ENCODE results near the gene DNAJB12.
"Not testable (repeated sequence)": the region's sequence is repeated elsewhere in the genome, so short reads cannot be mapped to it uniquely, and the experiment has no call there.

DNAJB12 gene

DNA sequence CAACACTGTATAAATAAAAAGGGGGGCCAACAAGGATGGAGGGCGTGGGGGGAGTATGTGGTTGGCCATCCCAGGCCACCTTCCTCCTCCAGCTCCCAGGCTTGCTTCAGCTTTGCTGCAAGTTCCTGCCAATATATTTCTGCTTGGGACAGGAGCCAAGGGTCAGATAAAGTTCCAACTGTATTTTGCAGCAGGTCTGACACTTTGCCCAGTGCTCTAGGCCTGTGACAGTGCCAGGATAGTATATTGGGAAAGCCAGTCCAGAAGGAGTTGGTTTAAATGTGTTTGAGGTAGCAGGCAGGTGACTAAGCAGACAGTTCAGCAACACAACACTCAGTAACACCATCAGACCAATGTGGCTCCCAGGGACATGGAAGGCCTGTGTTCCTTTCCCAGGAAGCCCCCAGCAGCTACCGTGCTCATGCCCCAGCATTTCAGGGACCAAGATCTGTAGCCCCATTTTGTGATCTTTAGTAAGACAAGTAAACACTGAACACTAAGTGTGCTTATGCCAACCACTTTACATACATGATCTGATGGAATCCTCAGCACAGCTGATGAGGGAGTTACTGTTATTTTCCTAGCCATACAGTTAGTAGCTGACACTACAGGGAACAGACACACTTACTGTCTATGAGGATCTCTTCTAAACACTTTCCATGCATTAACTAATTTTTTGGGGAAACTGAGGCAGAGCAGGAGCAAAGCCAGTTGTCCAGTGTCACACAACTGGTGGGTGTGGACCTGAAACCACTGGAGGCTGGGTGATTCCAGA lies 38.9 kb downstream of the DNAJB12 start:
- no peak for DNase-seq

DNA sequence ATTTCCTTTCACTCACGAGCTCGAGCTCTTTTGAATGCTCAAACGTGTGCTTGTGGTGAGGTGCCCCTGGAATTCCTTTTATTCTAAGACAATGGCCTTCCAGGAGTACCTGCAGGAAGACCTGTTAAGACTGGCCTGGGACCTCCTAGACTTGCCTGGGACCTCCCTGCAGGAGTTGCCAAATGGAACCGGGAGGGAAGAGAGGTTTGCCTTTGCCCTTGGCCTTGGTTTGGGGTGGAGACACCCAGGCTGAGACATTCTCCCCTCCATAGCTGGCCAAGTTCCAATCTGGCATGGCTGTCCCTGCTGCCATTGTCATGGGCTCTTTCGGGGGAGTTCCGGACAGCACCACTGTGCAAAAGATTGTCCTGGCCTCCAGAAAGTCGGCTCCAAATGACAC lies 39.7 kb downstream of the DNAJB12 start:
- no peak for DNase-seq

DNA sequence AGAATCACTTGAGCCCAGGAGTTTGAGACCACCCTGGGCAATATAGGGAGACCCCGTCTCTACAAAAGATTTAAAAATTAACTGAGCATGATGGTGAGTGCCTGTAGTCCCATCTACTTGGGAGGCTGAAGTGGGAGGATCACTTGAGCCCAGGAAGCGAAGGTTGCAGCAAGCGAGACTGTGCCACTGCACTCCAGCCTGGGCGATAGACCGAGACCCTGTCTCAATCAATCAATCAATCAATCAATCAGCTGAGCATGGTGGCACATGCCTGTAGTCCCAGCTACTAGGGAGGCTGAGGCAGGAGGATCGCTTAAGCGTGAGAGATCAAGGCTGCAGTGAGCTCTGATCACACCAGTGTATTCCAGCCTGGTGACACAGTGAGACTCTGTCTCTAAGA lies 40.5 kb downstream of the DNAJB12 start:
- no peak for DNase-seq

DNA sequence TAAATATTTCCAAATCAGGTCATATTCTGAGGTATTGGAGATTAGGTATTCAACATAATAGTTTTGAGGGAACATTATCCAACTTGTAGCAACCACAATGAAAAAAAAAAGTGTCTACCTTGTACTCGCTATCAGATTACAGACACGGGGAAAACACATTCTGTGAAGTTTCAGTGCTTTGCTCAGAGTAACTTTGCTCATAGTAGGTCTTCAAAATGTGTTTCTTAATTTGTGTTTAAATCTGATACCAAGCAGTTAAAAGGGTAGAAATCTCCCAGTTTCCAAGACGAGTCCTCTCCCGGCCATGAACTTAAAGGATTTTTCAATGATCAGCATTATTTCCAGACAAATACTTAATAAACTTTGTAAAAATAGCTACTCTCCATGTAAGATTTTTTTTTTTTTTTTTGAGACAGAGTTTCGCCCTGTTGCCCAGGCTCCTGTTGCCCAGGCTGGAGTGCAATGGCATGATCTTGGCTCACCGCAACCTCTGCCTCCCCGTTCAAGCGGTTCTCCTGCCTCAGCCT lies 41.8 kb downstream of the DNAJB12 start:
- no peak for DNase-seq

DNA sequence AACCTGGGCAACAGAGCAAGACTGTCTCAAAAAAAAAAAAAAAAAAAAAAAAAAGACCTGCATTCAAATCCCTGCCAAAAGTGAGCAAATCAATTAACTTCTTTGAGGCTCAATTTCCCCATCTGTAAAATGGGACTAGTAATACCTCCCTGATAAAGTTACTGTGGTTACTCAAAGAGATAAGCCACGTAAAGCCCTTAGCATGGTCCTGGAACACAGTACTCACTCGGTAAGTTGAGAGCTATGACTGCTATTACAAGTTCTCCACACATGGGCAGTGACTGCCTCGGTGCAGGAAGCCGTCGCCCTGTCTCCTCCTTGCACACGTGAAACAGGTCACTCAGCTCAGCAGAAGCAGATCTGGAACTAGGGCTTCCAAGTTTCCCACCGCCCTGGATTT lies 43.1 kb downstream of the DNAJB12 start:
- no peak for DNase-seq

DNA sequence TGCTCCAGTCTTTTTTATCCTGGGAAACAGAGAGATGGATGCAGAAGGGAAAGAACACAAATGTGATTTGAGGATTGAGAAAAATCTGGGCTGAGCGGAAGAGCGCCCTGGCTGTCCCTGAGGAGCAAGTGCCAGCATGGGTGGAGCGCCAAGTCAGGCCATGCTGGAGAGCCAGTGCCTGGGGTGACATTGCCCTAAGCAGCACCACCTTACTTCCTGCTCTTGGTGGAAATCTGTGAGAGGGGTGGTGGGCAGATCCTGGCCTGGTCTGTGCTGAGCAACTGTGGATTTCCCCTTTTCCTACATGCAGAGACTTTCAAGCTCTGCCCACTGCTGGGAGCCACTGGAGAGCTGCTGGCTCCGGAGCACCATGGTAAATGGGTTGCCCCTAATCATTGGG lies 44.1 kb downstream of the DNAJB12 start:
- DNase-seq = no peak

DNA sequence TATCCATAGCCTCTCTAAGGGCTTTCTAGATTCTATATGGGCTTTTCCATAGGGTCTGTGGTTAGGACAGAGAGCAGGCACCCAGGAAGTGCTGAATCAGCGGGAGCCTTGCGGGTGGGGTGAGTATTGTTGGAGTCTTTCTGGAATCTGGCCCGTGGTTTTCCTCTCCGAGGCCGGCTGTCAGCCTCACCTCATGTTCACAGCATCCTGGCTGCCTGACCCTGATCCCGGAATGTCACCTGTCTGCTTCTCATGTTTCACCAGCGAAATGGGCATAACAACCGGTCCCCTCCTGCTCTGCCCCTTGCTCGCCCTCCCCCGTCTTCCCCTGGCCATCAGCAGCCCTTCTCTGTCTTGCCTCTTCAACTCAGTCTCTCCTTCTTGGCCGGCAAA lies 44.5 kb downstream of the DNAJB12 start:
- DNase-seq = no peak

DNA sequence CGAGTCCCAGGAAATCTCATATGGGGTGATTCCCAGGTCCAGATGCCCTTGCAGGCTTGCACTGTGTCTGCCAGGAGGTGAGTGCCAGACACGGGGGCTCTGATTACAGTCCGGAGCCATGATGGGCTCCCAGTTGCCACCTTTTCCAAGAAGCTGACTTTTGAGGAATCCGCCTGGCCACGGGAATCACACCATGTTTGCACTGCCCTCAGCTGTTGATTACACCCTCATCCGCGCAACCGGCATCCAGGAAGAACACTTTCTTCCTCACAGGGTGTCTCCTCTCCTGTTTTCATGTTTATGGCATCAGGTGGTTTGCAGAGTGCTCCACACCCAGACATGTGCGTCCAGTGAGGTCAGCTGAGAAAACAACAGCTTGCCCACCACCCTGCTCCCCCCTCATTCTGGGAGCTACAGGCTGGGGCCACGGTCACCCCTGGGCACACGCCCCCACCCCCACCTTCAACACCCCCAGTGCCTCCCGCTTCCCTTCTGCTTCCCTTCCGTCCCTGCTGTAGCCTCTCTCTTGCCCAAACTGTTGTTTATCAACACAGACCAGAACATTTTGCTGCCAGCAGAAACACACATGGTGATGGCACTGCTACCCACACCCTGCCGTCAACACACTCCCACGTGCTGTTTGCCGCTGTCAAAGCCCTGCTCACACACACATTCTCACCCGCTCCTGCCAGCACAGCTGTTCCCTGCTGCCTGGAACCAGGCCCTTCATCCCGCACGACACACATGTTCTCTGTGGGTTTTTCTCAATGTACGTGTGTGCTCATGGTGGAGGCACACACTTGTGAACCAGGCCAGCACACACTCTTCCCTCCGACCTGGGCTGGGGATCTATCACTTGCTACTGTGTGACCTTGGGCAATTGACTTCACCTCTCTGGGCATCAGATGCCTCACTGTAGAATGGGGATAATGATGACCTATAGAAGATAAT lies 45.2 kb downstream of the DNAJB12 start:
- no peak for DNase-seq

DNA sequence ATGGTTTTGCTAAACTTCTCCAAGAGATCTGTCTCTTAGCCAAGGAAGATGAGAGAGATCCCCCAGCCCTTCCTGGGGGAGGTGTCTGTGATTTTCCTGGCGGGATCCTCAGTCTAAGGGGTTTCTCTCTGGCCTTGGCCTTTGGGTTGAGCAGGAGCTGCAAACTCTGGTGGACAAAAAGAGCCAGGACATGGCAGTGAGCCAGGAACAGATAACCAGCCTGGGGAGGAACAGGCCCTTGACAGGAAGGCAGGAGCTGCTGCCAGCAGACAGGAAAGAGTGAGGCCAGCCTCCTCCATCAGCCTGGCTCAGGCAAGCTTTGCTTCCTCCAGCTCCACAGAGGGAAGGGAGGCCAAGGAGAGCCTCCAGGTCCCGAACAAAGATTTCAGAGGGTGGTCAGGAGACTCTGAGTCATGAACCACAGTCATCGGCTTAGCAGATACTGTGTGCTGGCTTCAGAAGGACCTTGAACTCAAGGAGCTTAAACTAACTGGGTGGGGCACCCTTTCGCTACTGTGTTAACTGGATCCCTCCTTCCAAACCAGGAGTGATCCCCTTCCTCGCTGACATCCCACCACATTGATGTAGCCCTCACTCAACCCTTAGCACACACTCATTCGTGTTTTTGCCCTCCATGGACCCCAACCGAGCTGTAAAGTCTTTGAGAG lies 46.3 kb downstream of the DNAJB12 start:
- no peak for DNase-seq

DNA sequence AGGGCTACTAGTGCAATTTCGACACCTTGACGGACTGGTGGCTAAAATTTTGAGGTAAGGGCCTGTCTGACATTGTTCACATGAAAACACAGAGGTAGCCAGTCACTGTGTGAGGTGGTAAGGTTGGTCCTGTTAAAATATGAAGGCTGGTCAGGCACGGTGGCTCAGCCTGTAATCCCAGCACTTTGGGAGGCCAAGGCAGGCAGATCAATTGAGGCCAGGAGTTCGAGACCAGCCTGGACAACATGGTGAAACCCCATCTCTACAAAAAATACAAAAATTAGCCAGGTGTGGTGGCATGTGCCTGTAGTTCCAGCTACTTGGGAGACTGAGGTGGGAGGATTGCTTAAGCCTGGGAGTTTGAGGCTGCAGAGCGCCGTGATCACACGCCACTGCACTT lies 47.0 kb downstream of the DNAJB12 start:
- not testable (repeated sequence) for DNase-seq

DNA sequence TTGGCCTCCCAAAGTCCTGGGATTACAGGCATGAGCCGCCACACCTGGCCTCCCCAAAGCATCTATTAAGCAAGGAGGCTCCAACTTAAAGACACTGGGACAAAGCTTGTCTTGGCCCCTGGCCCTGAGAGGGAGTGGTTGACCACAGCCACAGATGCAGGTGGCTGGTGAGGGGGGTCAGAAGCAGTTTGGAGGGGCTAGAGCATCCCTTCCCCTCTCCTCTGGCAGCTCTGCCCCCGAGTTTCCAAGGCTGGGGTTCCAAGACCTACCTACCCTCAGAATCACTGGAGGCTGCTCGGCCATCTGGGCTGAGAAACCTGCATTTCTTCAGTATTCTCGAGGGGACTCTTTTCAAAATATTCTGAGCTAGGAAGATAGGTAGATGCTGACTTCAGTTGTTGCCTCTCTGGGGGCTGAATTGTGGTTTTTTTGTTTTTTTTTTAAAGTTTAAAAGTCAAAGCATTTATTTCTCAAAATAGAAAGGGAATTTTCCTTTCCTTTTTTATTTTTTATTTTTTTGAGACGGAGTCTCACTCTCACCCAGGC lies 48.4 kb downstream of the DNAJB12 start:
- DNase-seq = no peak

DNA sequence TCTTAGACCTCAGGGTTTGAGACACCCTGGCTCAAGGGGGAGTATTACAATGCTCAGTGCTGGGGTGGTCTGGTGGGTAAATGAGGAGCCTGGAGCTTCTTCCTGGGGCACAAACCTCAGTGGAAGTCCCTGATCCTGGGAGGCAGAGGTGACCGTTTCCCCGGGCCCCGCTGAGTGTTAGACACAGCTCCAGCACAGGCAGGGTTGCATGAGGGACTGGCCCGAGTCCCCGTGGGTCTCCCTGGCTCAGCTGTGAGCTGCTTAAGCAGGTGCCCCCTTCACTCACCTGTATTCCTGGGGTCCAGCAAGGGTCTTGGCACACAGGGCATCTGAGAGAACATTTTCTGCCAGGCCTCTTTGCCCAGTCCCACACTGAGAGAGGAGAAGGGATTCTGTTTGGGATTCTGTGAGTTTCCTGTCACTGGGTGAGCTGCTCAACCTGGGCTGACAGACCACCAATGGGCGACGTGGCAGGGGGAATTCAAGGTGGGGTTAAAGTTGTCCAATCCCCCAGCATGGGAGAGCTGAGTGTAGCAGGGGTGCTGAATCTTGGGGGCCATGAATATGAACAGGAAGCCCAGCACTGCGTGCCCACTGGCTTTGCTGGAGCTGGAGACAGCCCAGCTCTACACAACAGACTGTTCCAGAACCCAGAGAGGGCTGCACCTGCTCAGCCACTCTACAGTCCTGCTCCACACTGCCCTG lies 51.1 kb downstream of the DNAJB12 start:
- DNase-seq = no peak

DNA sequence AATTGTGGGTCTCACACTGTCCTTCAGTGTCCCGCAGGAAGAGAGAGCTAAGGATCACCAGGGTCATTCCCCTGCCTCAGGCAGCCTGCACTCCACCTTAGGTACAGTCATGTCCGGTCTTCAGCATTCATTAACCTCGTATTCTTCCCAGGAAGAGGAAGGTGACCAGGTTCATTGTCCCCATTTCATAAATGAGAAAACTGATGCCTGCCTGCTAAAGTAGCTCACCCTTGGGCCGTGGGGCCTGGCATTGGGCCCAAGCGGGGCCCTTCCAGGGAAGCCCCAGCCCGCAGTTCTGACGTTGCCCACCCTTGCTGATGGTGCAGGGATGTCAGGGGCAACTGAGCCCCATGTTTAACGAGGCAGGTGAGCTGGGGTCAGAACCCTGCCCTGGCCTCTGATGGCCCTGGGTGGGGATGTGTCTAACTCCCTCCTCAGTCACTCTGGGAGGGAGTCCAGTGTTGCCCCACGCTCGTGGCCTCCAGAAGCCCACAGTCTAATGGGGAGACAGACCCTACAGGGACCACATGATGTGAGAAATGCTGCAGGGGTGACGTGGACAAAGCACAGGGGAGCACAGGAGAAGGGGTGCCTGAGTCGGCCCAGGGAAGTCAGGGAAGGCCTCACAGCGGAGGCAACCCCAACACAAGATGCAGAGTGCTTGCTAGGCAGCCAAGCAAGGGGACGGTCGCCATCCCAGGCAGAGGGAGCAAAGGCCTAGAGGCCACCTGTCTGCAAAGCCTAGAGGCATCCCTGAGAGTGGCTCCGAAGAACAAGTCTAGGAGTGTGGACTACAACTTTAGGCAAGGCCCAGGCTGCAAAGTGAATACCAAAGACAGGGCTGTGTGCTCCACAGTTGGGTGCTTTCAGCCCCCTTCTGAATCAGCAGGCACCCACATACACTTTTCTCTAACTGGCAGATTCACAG lies 55.9 kb downstream of the DNAJB12 start:
- no peak for DNase-seq

DNA sequence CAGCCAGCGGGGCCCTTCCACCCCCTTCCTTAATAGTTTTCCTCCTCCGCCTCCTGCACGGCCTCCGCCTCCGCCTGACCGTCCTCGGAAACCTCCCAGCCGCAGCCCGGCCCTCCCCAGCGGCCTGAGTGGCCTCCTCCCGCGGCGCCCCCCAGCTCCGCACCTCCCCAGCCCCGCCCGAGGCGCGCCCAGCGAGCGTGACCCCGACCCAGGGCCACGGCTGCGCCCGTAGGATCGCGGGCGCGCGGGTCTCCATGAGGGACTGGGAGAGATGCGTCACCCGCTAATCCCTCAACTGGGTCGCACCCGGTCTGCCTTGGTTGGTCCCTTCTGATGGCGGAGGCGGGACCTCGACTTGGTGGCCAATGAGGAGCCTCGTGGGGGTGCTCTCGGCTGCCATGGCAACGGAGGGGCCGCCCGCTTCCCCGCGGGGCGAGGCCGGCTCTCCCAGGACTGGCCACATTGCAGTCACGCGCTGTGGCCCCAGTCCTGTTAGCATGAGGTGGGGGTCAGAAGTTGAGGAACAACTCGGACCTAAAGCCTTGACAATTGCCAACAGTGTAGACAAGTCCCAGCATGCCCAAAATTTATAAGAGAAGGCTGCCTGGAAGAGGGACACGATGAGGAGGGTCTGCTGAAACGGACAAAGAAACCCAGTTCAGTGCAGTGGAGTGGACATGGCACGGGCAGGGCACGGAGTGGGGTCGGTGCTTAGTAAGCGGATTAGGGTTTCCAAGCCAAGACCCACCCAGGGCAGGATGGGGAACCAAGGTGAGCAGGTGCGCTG lies 56.7 kb downstream of the DNAJB12 start:
- peak; percentile 91 for DNase-seq

DNA sequence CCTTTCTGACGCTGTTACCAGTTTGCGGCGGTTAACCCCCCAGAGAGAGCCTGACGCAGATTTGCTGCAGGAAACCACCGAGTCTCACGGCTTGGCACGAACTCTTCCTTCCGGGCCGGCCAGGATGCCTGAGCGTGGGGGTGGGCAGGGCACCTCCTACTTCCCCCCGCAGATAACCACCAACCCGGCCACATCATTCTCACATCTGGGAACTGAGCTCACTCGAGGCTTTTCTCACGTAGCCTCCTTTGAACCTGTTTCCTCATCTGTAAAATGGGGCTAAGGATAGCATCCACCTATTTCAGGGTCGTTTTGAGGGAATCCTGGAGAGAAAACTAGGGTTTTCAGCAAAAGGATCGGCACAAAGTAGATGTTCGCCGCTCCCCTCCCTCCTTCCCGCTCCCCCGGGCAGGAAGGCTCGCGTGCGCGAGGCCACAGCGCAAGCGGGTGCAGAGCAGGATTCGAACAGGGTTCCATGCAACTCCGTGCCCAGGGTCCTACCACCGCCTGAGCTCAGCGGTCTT lies 57.4 kb downstream of the DNAJB12 start:
- DNase-seq = peak; percentile 95

DNA sequence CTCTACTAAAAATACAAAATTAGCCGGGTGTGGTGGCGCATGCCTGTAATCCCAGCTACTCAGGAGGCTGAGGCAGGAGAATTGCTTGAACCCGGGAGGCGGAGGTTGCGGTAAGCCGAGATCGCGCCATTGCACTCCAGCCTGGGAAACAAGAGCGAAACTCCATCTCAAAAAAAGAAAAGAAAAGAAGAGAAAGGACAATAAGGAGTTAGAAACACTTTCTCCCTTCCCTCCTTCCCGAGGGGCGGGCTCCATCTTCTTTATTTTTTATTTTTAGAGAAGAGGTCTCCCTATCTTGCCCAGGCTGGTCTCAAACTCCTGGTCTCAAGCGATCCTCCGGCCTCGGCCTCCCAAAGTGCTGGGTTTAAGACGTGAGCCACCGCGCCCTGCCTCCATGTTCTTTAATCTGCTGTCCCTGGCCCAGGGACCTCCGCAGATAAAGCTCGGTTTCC lies 57.9 kb downstream of the DNAJB12 start:
- not testable (repeated sequence) for DNase-seq

DNA sequence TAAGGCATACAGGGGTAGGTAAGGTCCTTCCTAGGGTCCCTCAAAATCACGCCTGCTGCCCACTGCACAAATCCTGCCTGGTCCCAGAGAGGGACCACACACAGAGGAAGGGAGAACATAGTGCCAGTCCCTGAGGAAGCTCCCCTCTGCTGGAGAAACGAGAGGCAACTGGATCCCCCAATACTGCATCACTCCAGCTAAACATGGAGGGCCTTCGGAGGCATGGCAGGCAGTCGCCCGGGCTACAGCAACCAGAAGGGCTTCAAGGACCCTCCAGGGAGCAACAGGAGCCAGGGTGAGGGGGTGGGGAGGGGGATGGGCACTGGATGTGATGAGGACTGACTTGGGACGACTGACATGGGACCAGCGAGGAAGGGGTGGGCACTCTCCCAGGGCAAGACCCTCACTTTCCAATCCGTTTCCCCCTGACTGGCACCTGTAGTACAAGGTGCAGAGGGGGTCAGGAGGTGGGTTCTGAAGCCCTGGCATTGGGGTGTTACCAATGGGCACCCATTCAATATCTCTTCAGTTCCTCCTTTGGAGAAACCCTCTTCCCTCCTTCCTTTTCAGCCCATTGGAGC lies 59.3 kb downstream of the DNAJB12 start:
- no peak for DNase-seq

DNA sequence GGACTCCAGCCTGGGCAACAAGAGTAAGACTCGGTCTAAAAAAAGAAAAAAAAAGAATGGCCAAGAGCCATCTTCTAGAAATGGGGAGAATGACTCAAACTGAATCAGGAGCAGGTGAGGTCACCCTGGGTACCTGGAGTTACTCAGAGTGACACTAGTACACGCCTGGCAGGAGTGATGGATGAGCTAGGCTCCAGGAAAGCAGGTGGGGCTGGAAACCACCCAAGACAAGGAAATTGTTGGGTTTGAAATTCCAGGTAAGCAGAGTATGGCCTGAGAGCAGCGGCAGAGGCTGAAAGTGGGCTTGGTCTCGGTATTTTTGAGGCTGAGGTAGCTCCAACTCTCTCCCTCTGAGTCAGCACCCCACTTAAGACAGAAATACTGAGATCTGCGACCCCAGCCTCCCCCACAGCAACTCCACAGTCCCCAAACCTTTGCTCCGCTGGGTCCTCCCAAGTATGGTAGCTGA lies 62.5 kb downstream of the DNAJB12 start:
- DNase-seq = peak; percentile 60

DNA sequence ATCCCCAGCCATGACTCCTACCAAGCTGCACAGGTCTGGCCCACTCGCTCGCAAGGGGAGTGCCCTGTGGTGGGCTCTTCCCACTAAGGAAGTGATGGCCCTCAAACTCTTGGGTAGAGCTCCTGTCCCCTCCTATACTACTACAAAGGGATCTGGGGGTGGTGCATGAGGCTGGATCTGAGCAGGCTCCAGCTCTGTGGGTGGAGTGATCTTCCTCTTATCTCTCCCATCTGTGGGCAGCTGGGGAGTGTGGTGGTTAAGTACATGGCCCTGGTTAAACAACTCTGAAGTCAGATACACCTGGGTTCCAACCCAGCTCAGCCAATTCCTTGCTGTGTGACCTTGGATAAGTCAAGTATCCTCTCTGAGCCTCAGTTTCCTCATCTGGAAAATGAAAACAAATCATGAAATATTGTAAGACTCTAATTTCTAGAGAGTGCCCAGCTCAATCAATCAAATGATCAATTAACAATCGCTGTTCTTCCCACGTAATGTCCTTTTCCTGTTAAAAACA lies 63.6 kb downstream of the DNAJB12 start:
- DNase-seq = no peak

Data from activated naive CD4-positive, alpha-beta T cell treated with anti-CD3 and anti-CD28 coated beads, Interleukin-2, amount 50 U/mL, for 16 hours (primary cell).